Caco-2 (cell line): ENCODE measurements around the gene KRTAP3-3. TPM values are rescaled to one million over a fixed set of nuclear protein-coding genes. Genes with fewer than 3 reads are reported as not detected.

Source experiments
- BruUV-seq: library from RNA; stranded (reverse); fragments of 400-500 nt; replicated peaks from 2 replicates; lab custom pipeline; 2021; lab: Mats Ljungman, UMichigan
- CTCF ChIA-PET: fragments of 300-600 bp; sonication (Branson Sonifier 250); formaldehyde crosslinking; loops from one replicate; lab custom pipeline; 2022; ENCODE audit warnings: antibody characterized with exemption; lab: Charles Lee
- POLR2A ChIA-PET: fragments of 300-600 bp; sonication (Branson Sonifier 250); formaldehyde crosslinking; loops from one replicate; lab custom pipeline; 2022; ENCODE audit warnings: antibody characterized with exemption; lab: Charles Lee
- DNase-seq, 2 experiments: peaks; one replicate each; pipeline versions ENCODE4 v3.0.0 to v3.0.0-alpha.2; 2020 to 2022
- H3K27me3 ChIP-seq: replicated peaks from 2 replicates; pipeline ENCODE4 v1.6.0; 2011; ENCODE audit warnings: low read length; ENCODE audit not compliant: control insufficient read depth, insufficient read depth
- H3K36me3 ChIP-seq: 2 replicates; pipeline ENCODE4 v1.5.1; 2011; ENCODE audit warnings: low read length; ENCODE audit not compliant: control insufficient read depth, insufficient read depth
- H3K4me1 ChIP-seq: fragments of 250-450 bp; sonication (Bioruptor Pico); 2 replicates; pipeline ENCODE4 v1.5.1; 2020; ENCODE audit warnings: mild to moderate bottlenecking
- H3K4me3 ChIP-seq: 2 replicates; pipeline ENCODE4 v1.5.1; 2011; ENCODE audit warnings: low read depth, mild to moderate bottlenecking, control low read depth, low read length
- H3K9me3 ChIP-seq: fragments of 250-450 bp; sonication (Bioruptor Pico); 2 replicates; pipeline ENCODE4 v1.5.1; 2020; ENCODE audit warnings: mild to moderate bottlenecking, moderate library complexity
- H3K27ac Mint-ChIP-seq: one replicate; pipeline ENCODE4 v1.8.0; 2022; ENCODE audit warnings: mixed read lengths; ENCODE audit not compliant: unreplicated experiment
- H3K27me3 Mint-ChIP-seq: one replicate; pipeline ENCODE4 v1.8.0; 2022; ENCODE audit warnings: mixed read lengths; ENCODE audit not compliant: insufficient read depth, unreplicated experiment
- H3K36me3 Mint-ChIP-seq: one replicate; pipeline ENCODE4 v1.8.0; 2022; ENCODE audit warnings: mild to moderate bottlenecking, mixed read lengths; ENCODE audit not compliant: insufficient read depth, unreplicated experiment
- H3K4me1 Mint-ChIP-seq: one replicate; pipeline ENCODE4 v1.8.0; 2022; ENCODE audit warnings: low read depth, mixed read lengths; ENCODE audit not compliant: unreplicated experiment
- H3K4me3 Mint-ChIP-seq: one replicate; pipeline ENCODE4 v1.8.0; 2022; ENCODE audit warnings: mild to moderate bottlenecking, moderate library complexity, mixed read lengths; ENCODE audit not compliant: unreplicated experiment
- H3K9me3 Mint-ChIP-seq: one replicate; pipeline ENCODE4 v1.8.0; 2022; ENCODE audit warnings: mixed read lengths; ENCODE audit not compliant: unreplicated experiment
- intact Hi-C: fragments of 100-400 bp; cut with micrococcal nuclease; formaldehyde crosslinking; loops from one replicate; pipeline ENCODE4 v1.10.0; 2022; ENCODE audit not compliant: unreplicated experiment
- total RNA-seq: library from RNA; stranded (reverse); gene quantifications from 2 replicates; pipeline ENCODE4 v1.2.3, GENCODE V29; 2022
- TF ChIP-seq, protein P1 (sequence below), 2 experiments: fragments of 200-600 bp in 1 of 2; IDR thresholded peaks; 1 replicate in 1 of 2; 2 replicates in 1 of 2; pipeline versions ENCODE4 v1.5.1 to v1.8.0; 2011 to 2022; ENCODE audit warnings: antibody characterized with exemption in 1 of 2, control low read depth in 1 of 2, inconsistent platforms in 1 of 2, low read depth in 1 of 2, low read length in 1 of 2, mild to moderate bottlenecking in 1 of 2, moderate library complexity in 1 of 2; ENCODE audit not compliant: insufficient read depth in 1 of 2, severe bottlenecking in 1 of 2, unreplicated experiment in 1 of 2

Gene KRTAP3-3
- total RNA-seq, 1 experiment from 2014 or later = not detected

DNA sequence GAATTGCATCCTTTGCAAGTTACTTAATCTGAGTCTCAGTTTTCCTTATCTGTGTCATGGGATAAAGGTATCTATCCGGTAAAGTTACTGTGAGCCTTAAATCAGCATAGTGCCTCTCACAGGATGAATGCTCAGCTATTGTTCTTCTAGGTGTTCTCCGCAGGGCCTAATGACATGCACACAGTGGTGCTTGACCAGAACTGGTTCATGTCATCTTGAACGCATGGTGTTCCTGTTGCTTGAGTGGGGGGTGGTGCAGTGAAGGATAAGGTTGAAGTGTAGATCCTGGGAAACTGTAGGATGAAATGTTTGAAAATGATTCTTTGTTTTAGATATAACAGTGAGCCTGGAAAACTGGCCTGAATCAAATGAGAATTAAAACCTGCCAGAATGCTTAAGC lies 13.8 kb downstream of the KRTAP3-3 start:
- H3K9me3 Mint-ChIP-seq = peaks cover 5% of the 10 kb centered on the region
- no peak overlapping the region for H3K4me3 ChIP-seq
- peaks cover 7% of the 10 kb centered on the region for H3K4me1 ChIP-seq
- H3K27me3 ChIP-seq = no peaks in the 10 kb centered on the region
- H3K9me3 ChIP-seq = no peaks in the 10 kb centered on the region
- POLR2A ChIA-PET = no interaction called here
- no peaks in the 10 kb centered on the region for H3K27me3 Mint-ChIP-seq
- H3K36me3 Mint-ChIP-seq = no peaks in the 10 kb centered on the region
- no peak for DNase-seq
- BruUV-seq = no TSS peak
- CTCF ChIA-PET = no interaction called here
- peaks cover 6% of the 10 kb centered on the region for H3K4me1 Mint-ChIP-seq
- TF ChIP-seq, protein P1, sequence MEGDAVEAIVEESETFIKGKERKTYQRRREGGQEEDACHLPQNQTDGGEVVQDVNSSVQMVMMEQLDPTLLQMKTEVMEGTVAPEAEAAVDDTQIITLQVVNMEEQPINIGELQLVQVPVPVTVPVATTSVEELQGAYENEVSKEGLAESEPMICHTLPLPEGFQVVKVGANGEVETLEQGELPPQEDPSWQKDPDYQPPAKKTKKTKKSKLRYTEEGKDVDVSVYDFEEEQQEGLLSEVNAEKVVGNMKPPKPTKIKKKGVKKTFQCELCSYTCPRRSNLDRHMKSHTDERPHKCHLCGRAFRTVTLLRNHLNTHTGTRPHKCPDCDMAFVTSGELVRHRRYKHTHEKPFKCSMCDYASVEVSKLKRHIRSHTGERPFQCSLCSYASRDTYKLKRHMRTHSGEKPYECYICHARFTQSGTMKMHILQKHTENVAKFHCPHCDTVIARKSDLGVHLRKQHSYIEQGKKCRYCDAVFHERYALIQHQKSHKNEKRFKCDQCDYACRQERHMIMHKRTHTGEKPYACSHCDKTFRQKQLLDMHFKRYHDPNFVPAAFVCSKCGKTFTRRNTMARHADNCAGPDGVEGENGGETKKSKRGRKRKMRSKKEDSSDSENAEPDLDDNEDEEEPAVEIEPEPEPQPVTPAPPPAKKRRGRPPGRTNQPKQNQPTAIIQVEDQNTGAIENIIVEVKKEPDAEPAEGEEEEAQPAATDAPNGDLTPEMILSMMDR (IDR thresholded peaks at IDR 0.05; ENCODE audit: insufficient read depth in 1 of 2, low read depth in 1 of 2, low read length in 1 of 2, severe bottlenecking in 1 of 2, unreplicated experiment in 1 of 2) = no peak
- H3K36me3 ChIP-seq = no peaks in the 10 kb centered on the region
- intact Hi-C loops = no loop called here
- no peak overlapping the region for H3K27ac Mint-ChIP-seq
- no peak overlapping the region for H3K4me3 Mint-ChIP-seq

DNA sequence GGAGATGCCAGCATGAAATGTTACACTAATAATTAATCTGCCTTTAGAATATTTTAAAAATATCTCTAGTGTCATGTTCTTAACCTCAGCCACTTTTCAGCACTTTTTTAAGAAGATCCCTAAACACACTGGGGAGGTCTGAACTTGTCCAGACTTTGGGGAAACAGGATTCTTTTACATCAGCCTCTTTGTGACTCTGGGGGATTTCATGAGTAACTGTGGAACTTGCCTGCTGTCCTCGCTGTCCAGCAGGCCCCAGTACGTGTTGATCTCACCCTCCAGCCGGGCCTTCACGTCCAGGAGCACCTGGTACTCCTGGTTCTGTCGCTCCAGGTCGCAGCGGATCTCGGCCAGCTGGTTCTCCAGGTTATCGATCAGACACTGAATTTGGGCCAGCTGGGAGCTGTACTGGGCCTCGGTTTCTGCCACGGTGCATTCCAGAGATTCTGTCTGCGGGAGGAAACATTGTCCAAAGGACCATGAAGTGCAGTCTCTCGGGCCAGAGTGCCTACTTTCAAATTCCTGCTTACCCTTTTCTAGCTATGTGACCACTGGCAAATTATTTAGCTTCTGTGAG lies 15.3 kb downstream of the KRTAP3-3 start:
- CTCF ChIA-PET = no interaction called here

DNA sequence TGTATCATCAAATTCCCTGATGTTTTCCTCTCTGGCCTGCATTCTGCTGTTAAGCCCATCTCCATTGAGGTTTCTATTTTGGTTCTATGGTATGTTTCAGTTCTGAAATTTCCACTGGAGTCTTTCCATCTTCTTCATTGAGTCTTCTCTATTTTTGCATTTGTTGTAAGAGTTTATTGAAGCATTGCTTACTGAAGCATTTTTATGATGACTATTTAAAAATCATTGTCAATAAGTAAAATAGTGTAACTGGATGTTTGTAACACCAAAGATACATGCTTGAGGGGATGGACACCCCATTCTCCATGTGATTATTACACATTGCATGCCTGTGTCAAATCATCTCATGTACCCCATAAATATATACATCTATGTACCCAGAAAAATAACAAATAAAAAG lies 18.4 kb downstream of the KRTAP3-3 start:
- Mint-ChIP-seq H3K27ac (no peak overlapping the region), H3K4me1 (peaks cover 6% of the 10 kb centered on the region), H3K36me3 (no peaks in the 10 kb centered on the region), H3K4me3 (no peak overlapping the region), H3K27me3 (no peaks in the 10 kb centered on the region), H3K9me3 (peaks cover 7% of the 10 kb centered on the region)
- H3K4me3 ChIP-seq = no peak overlapping the region
- BruUV-seq = no TSS peak
- DNase-seq = no peak
- H3K9me3 ChIP-seq = no peaks in the 10 kb centered on the region
- TF ChIP-seq, protein P1 (IDR thresholded peaks at IDR 0.05; ENCODE audit: insufficient read depth in 1 of 2, low read depth in 1 of 2, low read length in 1 of 2, severe bottlenecking in 1 of 2, unreplicated experiment in 1 of 2) = no peak
- intact Hi-C loops = no loop called here
- H3K36me3 ChIP-seq = no peaks in the 10 kb centered on the region
- POLR2A ChIA-PET = no interaction called here
- CTCF ChIA-PET = no interaction called here
- peaks cover 2% of the 10 kb centered on the region for H3K4me1 ChIP-seq
- no peaks in the 10 kb centered on the region for H3K27me3 ChIP-seq

More for the DNA sequence above, 15.3 kb downstream of the KRTAP3-3 start:
- no peak overlapping the region for H3K4me3 Mint-ChIP-seq
- TF ChIP-seq, protein P1 (IDR thresholded peaks at IDR 0.05; ENCODE audit: insufficient read depth in 1 of 2, low read depth in 1 of 2, low read length in 1 of 2, severe bottlenecking in 1 of 2, unreplicated experiment in 1 of 2) = no peak
- Histone ChIP-seq H3K4me1 (peaks cover 7% of the 10 kb centered on the region), H3K9me3 (no peaks in the 10 kb centered on the region), H3K4me3 (no peak overlapping the region), H3K27me3 (no peaks in the 10 kb centered on the region), H3K36me3 (no peaks in the 10 kb centered on the region)
- peaks cover 7% of the 10 kb centered on the region for H3K9me3 Mint-ChIP-seq
- intact Hi-C loops = no loop called here
- peaks cover 6% of the 10 kb centered on the region for H3K4me1 Mint-ChIP-seq
- BruUV-seq = no TSS peak
- H3K27ac Mint-ChIP-seq = peak overlapping the region; percentile 43
- DNase-seq = no peak
- no peaks in the 10 kb centered on the region for H3K36me3 Mint-ChIP-seq
- H3K27me3 Mint-ChIP-seq = no peaks in the 10 kb centered on the region
- POLR2A ChIA-PET = no interaction called here
